ENCODE measurements around the gene YOD1.

The YOD1 gene

GRCh38 chr1:207077470-207078377 is 26.7 kb upstream of the YOD1 start:
- TF ChIP-seq ZBTB7A (IDR thresholded peaks at IDR 0.05; ENCODE audit: low read depth) (no peak), RAD21 (IDR thresholded peaks at IDR 0.05; ENCODE audit: low read depth) (peak; percentile 94)

DNA sequence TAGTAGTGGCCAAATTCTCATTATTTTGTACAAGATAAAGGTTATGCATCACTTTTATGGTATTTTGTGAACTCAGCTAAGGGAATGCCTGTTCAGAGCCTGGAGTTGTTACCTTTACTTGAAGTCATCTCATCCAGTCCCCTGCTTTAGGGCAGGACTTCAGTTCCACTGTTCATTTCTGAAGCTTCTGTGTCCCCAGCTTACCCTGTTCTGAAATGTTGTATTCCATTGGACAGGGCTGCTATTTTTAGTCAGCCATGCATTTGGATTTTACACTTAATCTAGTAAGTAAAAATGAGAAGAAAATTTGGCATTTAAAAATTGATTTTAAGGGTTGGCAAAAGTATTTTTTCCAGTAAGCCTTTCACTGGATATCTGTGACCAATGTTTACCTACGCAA is 26.0 kb upstream of the YOD1 start:
- TF ChIP-seq TCF12 (IDR thresholded peaks at IDR 0.05; ENCODE audit: low read depth) (no peak), YY1 (IDR thresholded peaks at IDR 0.05; ENCODE audit: low read depth) (no peak), RAD21 (IDR thresholded peaks at IDR 0.05; ENCODE audit: low read depth) (no peak)
- TF ChIP-seq, protein P1, sequence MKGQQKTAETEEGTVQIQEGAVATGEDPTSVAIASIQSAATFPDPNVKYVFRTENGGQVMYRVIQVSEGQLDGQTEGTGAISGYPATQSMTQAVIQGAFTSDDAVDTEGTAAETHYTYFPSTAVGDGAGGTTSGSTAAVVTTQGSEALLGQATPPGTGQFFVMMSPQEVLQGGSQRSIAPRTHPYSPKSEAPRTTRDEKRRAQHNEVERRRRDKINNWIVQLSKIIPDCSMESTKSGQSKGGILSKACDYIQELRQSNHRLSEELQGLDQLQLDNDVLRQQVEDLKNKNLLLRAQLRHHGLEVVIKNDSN (IDR thresholded peaks at IDR 0.05), result no peak
- TF ChIP-seq, protein P2, sequence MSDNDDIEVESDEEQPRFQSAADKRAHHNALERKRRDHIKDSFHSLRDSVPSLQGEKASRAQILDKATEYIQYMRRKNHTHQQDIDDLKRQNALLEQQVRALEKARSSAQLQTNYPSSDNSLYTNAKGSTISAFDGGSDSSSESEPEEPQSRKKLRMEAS (IDR thresholded peaks at IDR 0.05), result no peak

DNA sequence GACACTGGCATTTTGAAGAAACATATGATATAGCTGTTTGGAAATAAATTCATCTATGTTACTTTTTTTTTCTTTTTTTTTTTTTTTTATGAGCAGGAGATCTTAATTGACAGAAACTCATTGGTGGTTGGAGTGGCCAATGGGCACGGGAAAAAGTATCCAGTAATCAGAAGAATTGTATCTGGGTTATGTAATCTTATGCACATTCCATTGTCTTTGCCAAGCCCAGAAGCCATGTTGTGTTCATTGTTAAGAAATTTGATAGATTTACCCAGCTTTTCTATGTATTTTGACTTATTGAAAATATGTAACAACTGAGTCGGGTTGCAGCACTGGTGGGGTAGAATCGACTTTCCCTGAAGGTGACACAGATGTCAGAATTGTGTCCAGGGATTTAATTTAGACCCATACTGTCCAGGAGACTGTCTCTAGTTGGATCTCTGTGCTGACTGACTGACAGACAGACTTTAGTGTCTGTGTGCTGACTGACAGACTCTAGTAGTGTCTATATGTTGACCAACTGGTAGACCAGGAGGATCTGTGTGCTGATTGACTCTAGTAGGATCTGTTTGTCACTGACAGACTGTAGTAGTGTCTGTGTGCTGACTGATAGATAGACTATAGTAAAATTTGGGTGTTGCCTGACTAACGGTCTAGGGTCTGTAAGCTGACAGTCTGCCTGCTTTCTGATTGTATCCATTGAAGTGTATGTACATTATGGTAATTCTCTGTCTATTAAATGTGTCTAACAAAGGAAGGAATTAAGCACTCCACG is 25.4 kb upstream of the YOD1 start:
- TF ChIP-seq YY1 (IDR thresholded peaks at IDR 0.05; ENCODE audit: low read depth) (no peak), TEAD4 (IDR thresholded peaks at IDR 0.05) (no peak), RAD21 (IDR thresholded peaks at IDR 0.05; ENCODE audit: low read depth) (no peak), CEBPB (IDR thresholded peaks at IDR 0.05) (no peak), NFIC (IDR thresholded peaks at IDR 0.05) (no peak), ZBTB7A (IDR thresholded peaks at IDR 0.05; ENCODE audit: low read depth) (no peak), TCF12 (IDR thresholded peaks at IDR 0.05; ENCODE audit: low read depth) (no peak), FOXM1 (IDR thresholded peaks at IDR 0.05; ENCODE audit: borderline replicate concordance, low read depth) (no peak), EGR1 (IDR thresholded peaks at IDR 0.05) (no peak), EP300 (IDR thresholded peaks at IDR 0.05; ENCODE audit: borderline replicate concordance) (no peak), TAF1 (IDR thresholded peaks at IDR 0.05; ENCODE audit: low read depth) (no peak), CREB1 (IDR thresholded peaks at IDR 0.05; ENCODE audit: low read depth) (no peak)
- TF ChIP-seq, protein P2 (IDR thresholded peaks at IDR 0.05), result no peak
- TF ChIP-seq, protein P1 (IDR thresholded peaks at IDR 0.05), result no peak
- TF ChIP-seq, protein P3, sequence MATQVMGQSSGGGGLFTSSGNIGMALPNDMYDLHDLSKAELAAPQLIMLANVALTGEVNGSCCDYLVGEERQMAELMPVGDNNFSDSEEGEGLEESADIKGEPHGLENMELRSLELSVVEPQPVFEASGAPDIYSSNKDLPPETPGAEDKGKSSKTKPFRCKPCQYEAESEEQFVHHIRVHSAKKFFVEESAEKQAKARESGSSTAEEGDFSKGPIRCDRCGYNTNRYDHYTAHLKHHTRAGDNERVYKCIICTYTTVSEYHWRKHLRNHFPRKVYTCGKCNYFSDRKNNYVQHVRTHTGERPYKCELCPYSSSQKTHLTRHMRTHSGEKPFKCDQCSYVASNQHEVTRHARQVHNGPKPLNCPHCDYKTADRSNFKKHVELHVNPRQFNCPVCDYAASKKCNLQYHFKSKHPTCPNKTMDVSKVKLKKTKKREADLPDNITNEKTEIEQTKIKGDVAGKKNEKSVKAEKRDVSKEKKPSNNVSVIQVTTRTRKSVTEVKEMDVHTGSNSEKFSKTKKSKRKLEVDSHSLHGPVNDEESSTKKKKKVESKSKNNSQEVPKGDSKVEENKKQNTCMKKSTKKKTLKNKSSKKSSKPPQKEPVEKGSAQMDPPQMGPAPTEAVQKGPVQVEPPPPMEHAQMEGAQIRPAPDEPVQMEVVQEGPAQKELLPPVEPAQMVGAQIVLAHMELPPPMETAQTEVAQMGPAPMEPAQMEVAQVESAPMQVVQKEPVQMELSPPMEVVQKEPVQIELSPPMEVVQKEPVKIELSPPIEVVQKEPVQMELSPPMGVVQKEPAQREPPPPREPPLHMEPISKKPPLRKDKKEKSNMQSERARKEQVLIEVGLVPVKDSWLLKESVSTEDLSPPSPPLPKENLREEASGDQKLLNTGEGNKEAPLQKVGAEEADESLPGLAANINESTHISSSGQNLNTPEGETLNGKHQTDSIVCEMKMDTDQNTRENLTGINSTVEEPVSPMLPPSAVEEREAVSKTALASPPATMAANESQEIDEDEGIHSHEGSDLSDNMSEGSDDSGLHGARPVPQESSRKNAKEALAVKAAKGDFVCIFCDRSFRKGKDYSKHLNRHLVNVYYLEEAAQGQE (IDR thresholded peaks at IDR 0.05; ENCODE audit: low read depth), result no peak

GRCh38 chr1:207073906-207074820 is 23.2 kb upstream of the YOD1 start:
- TF ChIP-seq, protein P3 (IDR thresholded peaks at IDR 0.05; ENCODE audit: low read depth), result peak; percentile 51; the same call in 1 of the 2 replicates
- TF ChIP-seq NFIC (IDR thresholded peaks at IDR 0.05) (no peak), RAD21 (IDR thresholded peaks at IDR 0.05; ENCODE audit: low read depth) (no peak), ZBTB7A (IDR thresholded peaks at IDR 0.05; ENCODE audit: low read depth) (no peak)

- TF ChIP-seq YY1 (IDR thresholded peaks at IDR 0.05; ENCODE audit: low read depth), result no peak
- TF ChIP-seq CREB1 (IDR thresholded peaks at IDR 0.05; ENCODE audit: low read depth), result no peak
- no peak for TF ChIP-seq ZBTB7A (IDR thresholded peaks at IDR 0.05; ENCODE audit: low read depth)
- TF ChIP-seq TEAD4 (IDR thresholded peaks at IDR 0.05), result no peak
- TF ChIP-seq, protein P1 (IDR thresholded peaks at IDR 0.05), result no peak
- no peak for TF ChIP-seq NFIC (IDR thresholded peaks at IDR 0.05)
- TF ChIP-seq, protein P2 (IDR thresholded peaks at IDR 0.05), result no peak
- TF ChIP-seq RAD21 (IDR thresholded peaks at IDR 0.05; ENCODE audit: low read depth), result no peak
- TF ChIP-seq EGR1 (IDR thresholded peaks at IDR 0.05), result no peak
- no peak for TF ChIP-seq TCF12 (IDR thresholded peaks at IDR 0.05; ENCODE audit: low read depth)
- TF ChIP-seq, protein P3 (IDR thresholded peaks at IDR 0.05; ENCODE audit: low read depth), result no peak
- TF ChIP-seq CEBPB (IDR thresholded peaks at IDR 0.05), result no peak
- TF ChIP-seq EP300 (IDR thresholded peaks at IDR 0.05; ENCODE audit: borderline replicate concordance), result no peak
- no peak for TF ChIP-seq FOXM1 (IDR thresholded peaks at IDR 0.05; ENCODE audit: borderline replicate concordance, low read depth)
- TF ChIP-seq TAF1 (IDR thresholded peaks at IDR 0.05; ENCODE audit: low read depth), result no peak
Measured at GRCh38 chr1:207072233-207072632, 21.2 kb upstream of the YOD1 start.
